ENCODE results near the gene SH2D2A.

Gene SH2D2A

GRCh38 chr1:156822680-156823079 is 6.0 kb upstream of the SH2D2A start:
- DNase-seq = no peak

DNA sequence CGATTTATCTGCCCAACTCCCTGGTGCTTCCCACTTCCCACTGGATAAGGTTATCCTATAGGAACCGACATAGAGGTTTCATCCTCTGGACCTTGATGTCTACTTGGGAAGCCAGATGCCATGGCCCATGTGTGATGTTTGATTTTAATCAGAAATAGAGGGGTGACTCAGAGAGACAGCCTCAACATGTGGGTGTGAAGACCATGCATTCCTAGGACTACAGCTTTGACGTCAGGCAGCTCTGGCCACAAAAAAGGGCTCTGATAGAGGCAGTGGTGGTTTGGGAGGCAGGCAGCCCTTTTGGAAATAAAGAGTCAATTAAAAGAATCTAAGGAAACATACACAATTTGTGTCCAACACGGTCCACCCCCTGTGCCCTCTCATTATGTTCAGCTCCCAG is 5.2 kb upstream of the SH2D2A start:
- DNase-seq = no peak

DNA sequence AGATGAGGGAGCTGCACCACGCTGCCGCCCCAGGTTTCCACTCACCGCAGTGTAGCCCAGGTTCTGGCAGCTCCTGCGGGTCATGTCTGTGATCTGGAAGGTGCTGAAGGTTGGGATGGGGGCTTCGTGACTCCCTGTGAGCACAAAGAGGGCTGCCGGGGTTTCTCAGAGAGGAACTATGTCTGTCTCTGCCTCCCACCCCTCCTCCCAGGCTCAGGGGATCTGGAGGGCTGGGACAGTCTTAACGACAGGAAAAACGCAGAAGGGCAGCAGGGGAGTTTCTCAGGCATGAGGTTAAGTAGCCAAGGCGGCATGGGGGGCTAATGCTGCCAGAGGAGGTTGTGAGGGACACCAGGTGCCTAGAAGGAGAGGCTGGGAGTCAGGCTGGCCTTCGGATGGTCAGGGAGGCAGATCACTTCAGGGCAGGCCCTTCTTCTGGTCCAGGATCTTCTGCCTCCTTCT is 656 bp downstream of the SH2D2A start:
- no peak for DNase-seq

DNA sequence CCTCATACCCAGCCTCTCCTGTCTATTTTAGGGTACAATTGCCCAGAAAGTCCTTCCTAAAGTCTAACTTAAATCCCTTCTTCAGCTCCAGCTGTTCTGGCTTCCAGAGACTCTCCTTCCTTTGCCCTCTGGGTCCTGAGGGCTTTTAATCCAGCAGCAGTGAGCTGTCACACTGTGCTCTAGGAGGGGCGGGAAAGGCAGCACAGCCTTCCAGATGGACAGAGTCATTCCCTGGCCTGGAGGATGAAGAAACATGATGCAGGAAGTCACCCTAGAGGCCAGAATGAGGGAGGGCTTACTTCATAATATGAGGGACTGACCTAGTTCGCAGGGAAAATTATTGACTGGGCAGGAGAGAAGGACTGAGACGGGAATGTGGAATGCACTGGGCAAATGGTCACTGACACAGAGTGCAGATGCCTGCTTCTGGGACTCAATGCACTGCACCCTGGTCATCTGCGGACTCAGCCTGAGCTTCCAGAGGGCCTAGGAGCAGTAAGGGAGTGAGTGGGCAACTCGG is 1.3 kb downstream of the SH2D2A start:
- DNase-seq = no peak

GRCh38 chr1:156814571-156815260 is 1.9 kb downstream of the SH2D2A start:
- no peak for DNase-seq

GRCh38 chr1:156813750-156814570 is 2.7 kb downstream of the SH2D2A start:
- DNase-seq = no peak

DNA sequence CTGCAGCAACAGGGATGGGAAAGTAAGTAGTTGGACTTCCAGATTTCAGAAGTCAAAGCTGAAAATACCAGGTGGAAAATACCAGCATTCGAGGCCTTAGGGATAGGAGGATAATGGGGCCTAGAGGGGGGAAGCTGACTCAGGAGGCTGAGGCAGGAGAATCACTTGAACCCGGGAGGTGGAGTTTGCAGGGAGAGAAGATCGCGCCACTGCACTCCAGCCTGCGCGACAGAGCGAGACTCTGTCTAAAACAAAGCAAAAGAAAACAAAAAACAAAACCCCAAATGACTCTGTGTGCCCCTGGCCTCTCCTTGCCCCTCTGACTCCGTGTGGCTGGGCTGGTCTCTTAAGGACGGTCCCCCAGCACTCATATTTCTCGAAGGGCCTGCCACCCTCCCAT is 3.4 kb downstream of the SH2D2A start:
- no peak for DNase-seq

DNA sequence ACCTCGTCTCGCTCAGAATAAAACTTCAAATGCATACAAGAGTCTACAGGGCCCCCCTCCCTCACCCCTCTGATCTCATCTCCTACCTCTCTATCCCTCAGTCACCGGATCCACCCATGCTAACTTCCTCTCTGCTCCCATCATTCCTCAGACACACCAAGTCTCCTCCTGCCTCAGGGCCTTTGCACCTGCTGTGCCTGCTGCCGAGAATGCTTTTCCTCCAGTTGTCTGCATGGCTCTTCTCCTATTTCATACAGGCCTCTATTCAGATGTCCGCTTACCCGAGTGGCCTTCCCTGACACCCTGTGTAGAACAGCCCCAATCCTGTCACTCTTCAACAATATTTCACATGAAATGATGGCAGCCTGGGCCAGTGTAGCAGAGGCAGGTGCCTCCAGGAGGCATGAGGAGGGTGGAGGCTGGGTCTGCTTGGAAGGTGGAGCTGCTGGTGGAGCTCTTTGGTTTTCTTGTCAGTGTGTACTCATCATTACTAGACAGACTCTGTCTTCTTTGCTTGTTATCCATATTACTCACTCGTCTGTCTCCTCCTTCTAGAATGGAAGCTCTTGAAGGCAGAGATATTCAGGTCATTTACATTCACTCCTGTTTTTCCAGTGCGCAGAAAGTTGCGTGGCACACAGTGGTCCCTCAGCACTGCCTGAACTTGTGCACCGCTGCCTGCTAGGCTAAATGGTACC is 4.2 kb downstream of the SH2D2A start:
- no peak for DNase-seq

GRCh38 chr1:156811168-156811567 is 5.5 kb downstream of the SH2D2A start:
- no peak for DNase-seq

DNA sequence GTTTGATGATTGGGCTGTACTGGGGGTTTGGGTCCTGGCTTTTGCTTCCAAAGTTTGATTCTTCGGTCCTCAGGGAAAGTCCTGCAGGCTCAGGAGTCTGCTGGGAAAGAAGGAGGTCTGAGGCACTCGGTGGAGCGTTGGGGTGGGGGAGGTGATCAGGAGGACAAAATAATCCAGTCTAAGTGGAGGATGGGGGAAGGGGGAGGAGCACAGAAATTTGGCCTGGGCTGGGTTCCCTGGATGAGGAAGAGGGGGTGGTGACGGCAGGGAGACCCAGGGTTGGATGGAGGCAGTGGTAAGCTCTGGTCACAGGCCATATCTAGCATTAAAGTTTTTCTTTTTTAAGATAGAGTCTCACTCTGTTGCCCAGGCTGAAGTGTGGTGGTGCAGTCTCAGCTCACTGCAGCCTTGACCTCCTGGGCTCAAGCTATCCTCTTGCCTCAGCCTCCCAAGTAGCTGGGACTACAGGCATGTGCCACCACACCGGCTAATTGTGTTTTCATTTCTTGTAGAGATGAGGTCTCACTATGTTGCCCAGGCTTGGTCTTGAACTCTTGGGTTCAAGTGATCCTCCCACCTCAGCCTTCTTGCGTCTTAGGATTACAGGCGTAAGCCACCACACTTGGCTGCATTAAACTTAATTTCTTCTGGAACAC is 6.8 kb downstream of the SH2D2A start:
- no peak for DNase-seq

DNA sequence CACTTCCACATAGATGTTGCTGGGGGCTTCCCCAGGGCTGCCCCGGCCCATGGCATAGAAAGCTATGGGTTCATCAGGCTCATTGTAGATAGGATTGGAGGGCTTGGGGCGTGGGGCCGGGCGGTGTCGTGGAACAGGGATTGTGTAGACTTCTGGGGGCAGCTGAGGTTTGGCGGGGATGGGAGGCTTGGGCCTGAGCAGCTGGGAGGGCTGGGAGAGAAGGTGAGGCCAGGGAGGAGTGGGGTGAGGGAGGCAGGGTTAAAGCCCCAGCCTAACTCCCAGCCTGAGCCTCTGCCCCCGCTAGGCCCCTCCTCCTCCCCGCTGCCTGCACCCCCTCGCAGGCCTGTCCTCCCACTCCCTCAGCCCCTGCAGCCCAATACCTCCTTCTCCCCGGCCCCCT is 7.4 kb downstream of the SH2D2A start:
- DNase-seq = no peak

GRCh38 chr1:156808186-156809030 is 8.2 kb downstream of the SH2D2A start:
- no peak for DNase-seq

DNA sequence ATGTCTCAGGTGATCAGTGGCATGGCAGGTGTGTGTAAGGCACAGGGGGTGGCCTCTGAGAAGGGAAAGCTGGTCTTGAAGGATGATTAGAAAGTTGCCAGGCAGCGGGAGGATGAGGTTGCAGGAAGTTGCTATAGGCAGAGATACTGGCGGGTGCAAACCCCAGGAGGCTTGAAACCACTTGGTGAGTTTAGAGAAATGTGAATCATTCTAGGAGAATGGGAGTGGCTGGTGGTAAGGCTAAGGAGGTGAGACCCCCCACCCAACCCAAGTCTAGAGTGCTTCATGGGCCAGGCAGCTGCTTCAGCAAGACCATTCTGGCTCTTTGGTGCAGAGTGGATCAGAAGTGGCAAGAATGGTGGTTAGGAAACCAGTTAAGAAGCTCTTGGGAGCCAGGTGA is 9.0 kb downstream of the SH2D2A start:
- DNase-seq = no peak

GRCh38 chr1:156806512-156807440 is 9.9 kb downstream of the SH2D2A start:
- peak; percentile 45 for DNase-seq

DNA sequence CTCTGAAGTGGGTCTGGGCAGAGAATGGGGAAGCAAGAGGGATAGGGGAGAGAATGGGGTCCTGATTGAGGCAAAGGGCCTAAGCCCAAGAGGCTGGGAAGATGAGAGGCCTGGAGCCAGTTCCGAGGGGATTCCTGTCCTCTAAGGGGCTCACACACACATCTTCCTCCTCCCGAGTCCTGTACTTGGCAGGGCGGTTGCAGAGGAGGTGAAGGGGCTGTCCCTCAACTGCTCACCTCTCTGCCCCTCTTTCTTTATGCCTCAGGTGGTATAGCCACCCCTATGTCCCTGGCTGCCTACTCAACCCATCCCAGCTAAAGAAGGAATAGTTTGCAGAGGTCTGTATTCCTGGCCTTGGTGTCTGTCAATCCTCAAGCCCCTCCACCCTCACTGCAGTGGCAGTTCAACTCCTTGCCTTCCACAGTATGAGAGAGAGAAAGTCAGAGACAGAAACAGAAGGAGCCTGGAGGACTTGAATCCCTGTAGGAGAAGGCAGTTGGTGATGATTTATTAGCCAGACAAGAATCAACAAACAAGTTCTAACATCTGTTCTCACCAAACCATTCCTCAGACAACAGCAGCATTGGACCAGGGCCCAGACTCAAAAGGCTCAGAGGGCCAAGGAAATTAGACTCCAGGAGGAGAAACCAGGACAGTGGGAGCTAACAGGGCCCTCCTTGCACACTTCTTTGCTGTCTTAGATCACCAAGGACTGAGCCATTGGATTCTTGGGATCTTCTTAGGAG is 10.7 kb downstream of the SH2D2A start:
- peak; percentile 91 for DNase-seq

DNA sequence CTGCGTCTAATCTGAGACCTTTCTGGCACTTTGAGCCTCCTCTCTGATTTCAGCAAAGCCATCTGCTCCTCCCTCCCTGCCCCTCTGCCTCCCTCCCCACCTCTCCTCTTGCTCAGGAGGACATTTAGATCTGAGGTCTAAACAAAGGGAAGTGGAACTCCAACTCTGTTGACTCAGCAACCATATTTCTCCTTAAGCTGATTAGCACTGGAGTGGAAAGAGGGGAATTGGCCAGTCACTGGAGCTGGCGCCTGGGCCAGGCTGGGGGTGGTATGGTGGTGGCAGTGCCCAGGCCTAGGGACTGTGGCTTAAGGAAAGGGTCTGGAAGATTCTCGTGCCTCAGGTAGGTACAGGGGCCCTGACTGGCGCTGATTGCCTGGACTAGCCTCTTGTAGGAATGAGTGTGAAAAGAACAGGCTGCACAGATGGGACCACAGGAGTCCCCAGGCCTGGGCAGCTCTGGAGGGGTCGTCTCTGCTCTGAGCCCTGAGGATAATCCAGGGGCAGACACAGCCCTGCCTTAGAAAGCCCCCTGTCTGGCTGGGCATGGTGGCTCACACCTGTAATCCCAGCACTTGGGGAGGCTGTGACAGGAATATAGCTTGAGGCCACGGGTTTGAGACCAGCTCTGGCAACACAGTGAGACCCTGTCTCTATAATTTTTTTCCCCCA is 11.9 kb downstream of the SH2D2A start:
- peak; percentile 80 for DNase-seq

DNA sequence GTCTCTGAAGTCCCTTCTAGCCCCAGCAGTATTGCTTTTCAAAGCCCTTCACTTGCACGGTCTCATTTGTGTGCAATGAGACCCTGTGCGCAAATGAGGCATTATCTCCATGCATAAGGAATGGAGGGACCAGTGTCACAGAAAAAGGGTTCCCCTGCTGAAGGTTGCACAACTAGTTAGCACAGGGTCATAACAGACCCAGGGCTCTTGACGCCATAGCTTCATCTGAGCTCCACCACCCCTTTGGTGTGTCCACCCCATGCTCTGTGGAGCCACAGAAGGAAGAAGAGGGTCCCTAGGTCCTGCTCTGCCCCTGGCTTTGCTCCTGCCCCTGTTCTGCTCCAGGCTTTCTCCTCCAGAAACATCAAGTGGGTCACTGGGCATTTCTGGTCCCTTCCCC is 12.6 kb downstream of the SH2D2A start:
- no peak for DNase-seq

- no peak for DNase-seq
Measured at GRCh38 chr1:156803086-156803851, 13.4 kb downstream of the SH2D2A start.

All from NCI-H446 treated with DMSO at 0.1 percent for 48 hours (cell line).